H9 (cell line): ENCODE data around the gene RAI14. TPM values are rescaled to one million over a fixed set of nuclear protein-coding genes. Genes with fewer than 3 reads are reported as not detected.

ENCODE experiments used
- DNase-seq: peaks from one replicate; pipeline ENCODE4 v3.0.0-alpha.2; 2017
- H2AFZ ChIP-seq: one replicate; pipeline ENCODE4 v1.6.1; 2013; ENCODE audit warnings: mild to moderate bottlenecking, low read length, control low read depth, moderate library complexity
- H2AK5ac ChIP-seq: 2 replicates; pipeline ENCODE4 v1.6.1; 2013; ENCODE audit warnings: low read length, control low read depth, mixed read lengths; ENCODE audit not compliant: insufficient read length
- H2BK120ac ChIP-seq: one replicate; pipeline ENCODE4 v1.6.1; 2013; ENCODE audit warnings: low read depth, mild to moderate bottlenecking, low read length, control low read depth, inconsistent platforms; ENCODE audit not compliant: poor library complexity, severe bottlenecking
- H2BK12ac ChIP-seq: 2 replicates; pipeline ENCODE4 v1.6.1; 2013; ENCODE audit warnings: low read length, control low read depth, mixed read lengths, low read depth; ENCODE audit not compliant: insufficient read length
- H2BK15ac ChIP-seq: 2 replicates; pipeline ENCODE4 v1.6.1; 2013; ENCODE audit warnings: low read depth, low read length, control low read depth
- H2BK20ac ChIP-seq: one replicate; pipeline ENCODE4 v1.6.1; 2013; ENCODE audit warnings: low read depth, mild to moderate bottlenecking, low read length, control low read depth, inconsistent platforms; ENCODE audit not compliant: poor library complexity, severe bottlenecking
- H2BK5ac ChIP-seq: 2 replicates; pipeline ENCODE4 v1.6.1; 2013; ENCODE audit warnings: low read length, control low read depth, mixed read lengths; ENCODE audit not compliant: insufficient read length
- H3K14ac ChIP-seq: 2 replicates; pipeline ENCODE4 v1.6.1; 2013; ENCODE audit warnings: low read length, control low read depth; ENCODE audit not compliant: insufficient read depth
- H3K18ac ChIP-seq: 2 replicates; pipeline ENCODE4 v1.6.1; 2013; ENCODE audit warnings: low read depth, mild to moderate bottlenecking, mixed read lengths, low read length, control low read depth; ENCODE audit not compliant: insufficient read length
- H3K23ac ChIP-seq: 2 replicates; pipeline ENCODE4 v1.6.1; 2013; ENCODE audit warnings: low read length, control low read depth, mixed read lengths, low read depth; ENCODE audit not compliant: insufficient read length
- H3K23me2 ChIP-seq: 2 replicates; pipeline ENCODE4 v1.6.1; 2013; ENCODE audit warnings: low read depth, mild to moderate bottlenecking, mixed read lengths, low read length, control low read depth; ENCODE audit not compliant: insufficient read length, poor library complexity, severe bottlenecking
- H3K27ac ChIP-seq: 2 replicates; pipeline ENCODE4 v1.5.1; 2013; ENCODE audit warnings: low read length, control low read depth, mixed read lengths, low read depth; ENCODE audit not compliant: insufficient read length
- H3K27me3 ChIP-seq: 2 replicates; pipeline ENCODE4 v1.6.1; 2013; ENCODE audit warnings: low read length, control low read depth, inconsistent platforms; ENCODE audit not compliant: insufficient read depth
- H3K4ac ChIP-seq: 2 replicates; pipeline ENCODE4 v1.6.1; 2013; ENCODE audit warnings: low read depth, mild to moderate bottlenecking, control low read depth, inconsistent platforms, low read length, moderate library complexity
- H3K4me1 ChIP-seq: 2 replicates; pipeline ENCODE4 v1.6.1; 2013; ENCODE audit warnings: low read length, control low read depth, inconsistent platforms; ENCODE audit not compliant: insufficient read depth
- H3K4me2 ChIP-seq: 2 replicates; pipeline ENCODE4 v1.6.1; 2013; ENCODE audit warnings: low read length, control low read depth, mixed read lengths; ENCODE audit not compliant: insufficient read length, insufficient read depth
- H3K56ac ChIP-seq: 2 replicates; pipeline ENCODE4 v1.6.1; 2013; ENCODE audit warnings: low read depth, mild to moderate bottlenecking, mixed read lengths, low read length, control low read depth; ENCODE audit not compliant: insufficient read length
- H3K79me1 ChIP-seq: 2 replicates; pipeline ENCODE4 v1.6.1; 2013; ENCODE audit warnings: low read depth, mild to moderate bottlenecking, moderate library complexity, low read length, control low read depth, inconsistent platforms; ENCODE audit not compliant: insufficient read depth, poor library complexity, severe bottlenecking
- H3K79me2 ChIP-seq: 2 replicates; pipeline ENCODE4 v1.6.1; 2013; ENCODE audit warnings: low read length, control low read depth, inconsistent platforms; ENCODE audit not compliant: insufficient read depth
- H3K9ac ChIP-seq: 2 replicates; pipeline ENCODE4 v1.6.1; 2013; ENCODE audit warnings: low read length, control low read depth, mixed read lengths; ENCODE audit not compliant: insufficient read length; ENCODE audit errors: extremely low read depth
- H3K9me3 ChIP-seq: one replicate; pipeline ENCODE4 v1.6.1; 2013; ENCODE audit warnings: low read depth, low read length, inconsistent platforms; ENCODE audit not compliant: control insufficient read depth
- H3T11ph ChIP-seq: one replicate; pipeline ENCODE4 v1.6.1; 2013; ENCODE audit warnings: mild to moderate bottlenecking, low read length, control low read depth, inconsistent platforms
- H4K20me1 ChIP-seq: one replicate; pipeline ENCODE4 v1.6.1; 2013; ENCODE audit not compliant: control insufficient read depth, insufficient read length, insufficient read depth
- H4K5ac ChIP-seq: 2 replicates; pipeline ENCODE4 v1.6.1; 2013; ENCODE audit warnings: low read depth, mild to moderate bottlenecking, mixed read lengths, low read length, control low read depth; ENCODE audit not compliant: insufficient read length
- H4K8ac ChIP-seq: replicated peaks from 2 replicates; pipeline ENCODE4 v1.6.1; 2013; ENCODE audit warnings: low read length, control low read depth, mixed read lengths, low read depth; ENCODE audit not compliant: insufficient read length
- H4K91ac ChIP-seq: 2 replicates; pipeline ENCODE4 v1.6.1; 2013; ENCODE audit warnings: low read depth, mild to moderate bottlenecking, moderate library complexity, mixed read lengths, low read length, control low read depth; ENCODE audit not compliant: insufficient read length
- H3K27ac Mint-ChIP-seq, 3 experiments: 2 replicates in 2 of 3; 3 replicates in 1 of 3; pipeline ENCODE4 v1.8.0; 2020 to 2021; ENCODE audit warnings: mixed read lengths in 3 of 3, mild to moderate bottlenecking in 1 of 3, moderate library complexity in 1 of 3
- H3K27me3 Mint-ChIP-seq: 2 replicates; pipeline ENCODE4 v1.8.0; 2021; ENCODE audit warnings: low read depth, mild to moderate bottlenecking, moderate library complexity, mixed read lengths
- H3K36me3 Mint-ChIP-seq, 3 experiments: 2 replicates in 2 of 3; 3 replicates in 1 of 3; pipeline ENCODE4 v1.8.0; 2020 to 2021; ENCODE audit warnings: low read depth in 3 of 3, mixed read lengths in 3 of 3; ENCODE audit not compliant: insufficient read depth in 1 of 3
- H3K4me1 Mint-ChIP-seq, 2 experiments: 2 replicates each; pipeline ENCODE4 v1.8.0; 2020; ENCODE audit warnings: mixed read lengths in 2 of 2
- H3K4me3 Mint-ChIP-seq, 2 experiments: 2 replicates in 1 of 2; 3 replicates in 1 of 2; pipeline ENCODE4 v1.8.0; 2020 to 2021; ENCODE audit warnings: mild to moderate bottlenecking in 2 of 2, mixed read lengths in 2 of 2, moderate library complexity in 1 of 2
- H3K9me3 Mint-ChIP-seq, 2 experiments: 2 replicates in 1 of 2; 3 replicates in 1 of 2; pipeline ENCODE4 v1.8.0; 2020; ENCODE audit warnings: mild to moderate bottlenecking in 2 of 2, mixed read lengths in 2 of 2, moderate library complexity in 1 of 2
- CTCF ChIP-seq: fragments of 200-600 bp; sonication (generic); conservative IDR thresholded peaks from 3 replicates; pipeline ENCODE4 v1.8.0; 2021; ENCODE audit warnings: antibody characterized with exemption, mild to moderate bottlenecking
- WGBS: extraction: QIAGEN DNeasy Blood & Tissue Kit; methylation state at CpG from one replicate; pipeline ENCODE4 v1.1.7; 2013; ENCODE audit warnings: missing lambda C conversion rate, low lambda C conversion rate, mixed read lengths; ENCODE audit not compliant: insufficient read length; ENCODE audit errors: extremely low coverage; 5-methylcytosine and 5-hydroxymethylcytosine counted together
- total RNA-seq: library from RNA; stranded (reverse); gene quantifications from 2 replicates; pipeline ENCODE4 v1.2.1, GENCODE V29; 2021

RAI14 gene
- total RNA-seq, 1 experiment from 2014 or later: 127 TPM

DNA sequence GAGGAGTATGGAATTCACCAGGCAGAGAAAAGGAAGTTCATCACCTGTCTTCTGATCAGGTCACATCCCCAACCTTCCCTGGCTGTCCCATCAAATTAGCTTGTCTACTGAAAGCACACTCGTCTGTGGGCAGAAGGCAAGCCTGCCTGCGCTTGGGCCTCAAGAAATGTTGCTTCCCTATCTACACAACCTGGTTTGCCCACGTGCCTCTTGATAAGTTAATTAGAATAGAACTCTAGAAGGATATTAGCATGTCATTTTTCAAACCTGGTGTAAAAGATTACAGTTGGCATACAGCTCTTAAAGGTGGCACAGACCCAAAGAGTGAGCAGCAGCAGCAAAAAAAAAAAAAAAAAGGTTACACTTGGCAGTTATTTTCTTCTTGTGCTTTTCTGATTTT lies 188.0 kb downstream of the RAI14 start:
- no peak overlapping the region for H3K4me2 ChIP-seq
- no CpG with 5 or more reads among the region's 3 CpGs for WGBS
- no peaks in the 10 kb centered on the region for H3K9me3 ChIP-seq
- no peak overlapping the region for H3K27ac Mint-ChIP-seq
- H3K23me2 ChIP-seq: peaks cover 4% of the 10 kb centered on the region
- no peak for DNase-seq
- H3K18ac ChIP-seq: no peak overlapping the region
- TF ChIP-seq CTCF: no peak
- H3K9me3 Mint-ChIP-seq: peaks cover 3 to 4% of the 10 kb centered on the region in 2 experiments; a peak in 3 of 5 replicates
- H2BK15ac ChIP-seq: no peak overlapping the region
- H2BK20ac ChIP-seq: no peak overlapping the region
- no peak overlapping the region for H4K91ac ChIP-seq
- H3K14ac ChIP-seq: no peak overlapping the region; the same call in 1 of the 2 replicates
- H3K27ac ChIP-seq: no peak overlapping the region
- H3K36me3 Mint-ChIP-seq: peaks cover 4 to 16% (median 5%) of the 10 kb centered on the region in 3 experiments; a peak in 6 of 7 replicates
- no peak overlapping the region for H2BK5ac ChIP-seq
- H3K79me1 ChIP-seq: no peaks in the 10 kb centered on the region
- H2BK12ac ChIP-seq: no peak overlapping the region
- no peak overlapping the region for H3T11ph ChIP-seq
- H4K8ac ChIP-seq: no peak overlapping the region
- H3K56ac ChIP-seq: no peak overlapping the region
- H3K4me1 ChIP-seq: no peaks in the 10 kb centered on the region; the same call in 1 of the 2 replicates
- no peak overlapping the region for H2AFZ ChIP-seq
- no peaks in the 10 kb centered on the region; the same call in 1 of the 2 replicates for H3K27me3 Mint-ChIP-seq
- no peak overlapping the region for H3K23ac ChIP-seq
- H4K5ac ChIP-seq: no peak overlapping the region
- no peak overlapping the region for H3K4me3 Mint-ChIP-seq
- H2BK120ac ChIP-seq: no peak overlapping the region
- no peaks in the 10 kb centered on the region for H3K27me3 ChIP-seq
- H3K4ac ChIP-seq: no peak overlapping the region
- H4K20me1 ChIP-seq: no peaks in the 10 kb centered on the region
- no peak overlapping the region for H3K9ac ChIP-seq
- H2AK5ac ChIP-seq: no peak overlapping the region
- peaks cover 10 to 14% of the 10 kb centered on the region in 2 experiments for H3K4me1 Mint-ChIP-seq
- H3K79me2 ChIP-seq: no peaks in the 10 kb centered on the region
